ENCODE measurements around the gene COLGALT1.

- no peak for TF ChIP-seq EZH2phosphoT487 (IDR thresholded peaks at IDR 0.05)
- no peak for TF ChIP-seq CTCF (IDR thresholded peaks at IDR 0.05)
Measured at GRCh38 chr19:17536955-17537354, 18.5 kb upstream of the COLGALT1 start.

Data from neural progenitor cell (in vitro differentiated cells).